Daoy (cell line): ENCODE measurements around the gene TRIP10. TPM values are rescaled to one million over a fixed set of nuclear protein-coding genes. Genes with fewer than 3 reads are reported as not detected.
A peak's percentile ranks its signal among the peaks of the same experiment; 100 is the strongest.
"Not testable (repeated sequence)": the region's sequence is repeated elsewhere in the genome, so short reads cannot be mapped to it uniquely, and the experiment has no call there.

Experiments
- DNase-seq: peaks from one replicate; pipeline ENCODE4 v3.0.0-alpha.2; 2015; ENCODE audit warnings: low read depth
- total RNA-seq: library from RNA; depleted of rRNA; stranded (reverse); fragments of >200 nt; shearing (Covaris generic); gene quantifications from 2 replicates; pipeline ENCODE4 v1.2.3, GENCODE V29; 2014

TRIP10 gene
- total RNA-seq, 1 experiment from 2014 or later, result 39.6 TPM

DNA sequence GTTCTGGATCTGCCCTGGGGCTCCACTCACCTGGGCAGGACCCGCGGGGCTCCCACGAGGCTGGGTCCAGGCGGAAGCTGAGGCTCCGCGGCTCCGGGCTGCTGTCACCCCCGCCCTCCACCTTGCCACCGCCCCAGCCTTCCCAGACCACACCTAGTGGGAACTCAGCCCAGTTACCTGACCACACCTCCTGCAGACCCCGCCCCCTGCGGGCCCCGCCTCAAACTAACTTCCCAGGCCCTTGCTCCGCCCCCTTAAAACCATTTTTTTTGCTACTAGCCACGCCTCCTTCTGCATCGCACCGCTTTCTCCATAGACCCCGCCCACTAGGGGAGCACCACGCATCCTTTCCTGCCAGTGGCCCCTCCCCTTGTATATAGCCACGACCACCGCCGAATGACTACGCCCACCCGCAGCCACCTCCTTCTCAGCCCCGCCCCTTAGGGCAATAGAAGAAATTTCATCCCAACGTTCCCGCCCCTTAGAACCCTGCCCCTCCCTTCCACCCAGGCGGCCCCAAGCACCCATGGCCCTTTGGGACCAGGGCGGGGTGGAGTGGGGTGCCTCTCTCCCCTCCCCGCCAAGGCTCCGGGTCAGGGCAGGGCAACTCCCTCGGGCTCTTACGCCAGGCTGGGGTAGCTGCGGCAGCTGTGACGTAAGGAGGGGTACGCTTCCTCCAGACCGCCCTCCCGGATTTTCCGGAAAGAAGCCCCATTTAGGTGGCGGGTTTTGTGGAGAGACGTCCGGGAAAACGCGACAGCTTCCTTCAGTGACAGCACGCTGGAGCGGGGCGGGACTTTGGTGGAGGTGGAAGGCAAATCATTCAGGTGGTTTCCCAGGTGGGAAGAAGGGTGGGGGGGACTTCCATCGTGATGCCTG, 28.1 kb downstream of the TRIP10 start, which contains the start of gene SH2D3A:
Gene SH2D3A, minus strand, starts transcription at position 79 of the 879 bp plus-strand sequence. CDS start 3,687 bp downstream, outside the sequence.
- DNase-seq, result peak; percentile 75

DNA sequence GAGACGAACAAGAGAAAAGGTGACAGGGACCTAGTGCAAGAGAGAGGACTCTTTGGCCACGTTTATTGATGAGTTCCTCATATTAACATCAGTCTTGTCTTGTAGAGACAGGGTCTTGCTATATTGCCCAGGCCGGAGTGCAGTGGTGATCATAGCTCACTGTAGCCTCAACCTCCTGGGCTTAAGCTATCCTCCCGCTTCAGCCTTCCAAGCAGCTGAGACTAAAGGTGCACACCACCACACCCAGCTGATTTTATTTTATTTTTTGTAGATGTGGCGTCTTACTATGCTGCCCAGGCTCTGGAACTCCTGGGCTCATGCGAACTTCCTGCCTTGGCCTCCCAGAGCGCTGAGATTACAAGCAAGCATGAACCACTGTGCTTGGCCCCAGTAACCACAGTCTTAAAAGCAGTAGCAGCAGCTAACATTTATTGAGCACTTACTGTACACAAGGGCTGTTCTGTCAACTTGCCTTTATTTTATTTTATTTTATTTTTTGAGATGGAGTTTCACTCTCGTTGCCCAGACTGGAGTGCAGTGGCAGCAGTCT, 28.8 kb downstream of the TRIP10 start:
- DNase-seq, result no peak

DNA sequence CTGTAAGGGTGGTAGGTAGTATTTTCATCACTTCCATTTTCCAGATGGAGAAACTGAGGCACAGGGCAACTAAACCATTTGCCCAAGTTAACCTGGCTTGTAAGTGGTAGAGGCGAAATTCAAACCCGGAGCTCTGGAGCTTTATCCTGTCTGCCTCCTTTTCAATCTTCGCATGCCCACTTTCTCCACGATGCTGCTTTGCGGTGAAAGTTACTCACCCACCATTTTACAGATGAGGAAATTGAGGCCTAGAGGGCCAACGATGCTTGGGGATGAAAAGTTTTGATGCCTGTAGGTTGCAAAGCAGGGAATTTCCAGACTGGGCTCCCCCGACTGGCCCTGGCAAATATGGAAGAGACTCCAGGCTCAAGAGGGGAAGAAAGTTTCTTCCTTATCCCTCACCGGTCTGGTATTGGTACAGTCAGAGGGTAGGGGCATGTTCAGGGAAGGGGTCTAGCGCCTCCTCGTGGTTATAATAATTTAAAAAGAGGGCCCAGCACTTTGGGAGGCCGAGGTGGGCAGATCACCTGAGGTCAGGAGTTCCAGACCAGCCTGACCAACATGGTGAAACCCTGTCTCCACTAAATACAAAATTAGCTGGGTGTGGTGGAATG, 29.6 kb downstream of the TRIP10 start:
- peak; percentile 30 for DNase-seq

DNA sequence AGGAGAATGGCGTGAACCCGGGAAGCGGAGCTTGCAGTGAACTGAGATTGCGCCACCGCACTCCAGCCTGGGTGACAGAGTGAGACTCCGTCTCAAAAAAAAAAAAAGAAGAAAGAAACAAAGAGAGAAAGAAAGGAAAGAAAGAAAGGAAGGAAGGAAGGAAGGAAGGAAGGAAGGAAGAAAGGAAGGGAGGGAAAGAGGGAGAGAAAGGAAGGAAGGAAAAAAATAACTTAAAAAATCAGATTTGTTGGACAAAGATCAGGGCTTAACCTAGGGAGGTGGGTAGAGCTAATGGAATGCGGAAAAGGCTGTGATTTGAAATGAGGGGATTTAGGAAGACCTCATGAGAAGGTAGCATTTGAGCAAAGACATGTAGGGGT, 32.2 kb downstream of the TRIP10 start:
- DNase-seq, result not testable (repeated sequence)

DNA sequence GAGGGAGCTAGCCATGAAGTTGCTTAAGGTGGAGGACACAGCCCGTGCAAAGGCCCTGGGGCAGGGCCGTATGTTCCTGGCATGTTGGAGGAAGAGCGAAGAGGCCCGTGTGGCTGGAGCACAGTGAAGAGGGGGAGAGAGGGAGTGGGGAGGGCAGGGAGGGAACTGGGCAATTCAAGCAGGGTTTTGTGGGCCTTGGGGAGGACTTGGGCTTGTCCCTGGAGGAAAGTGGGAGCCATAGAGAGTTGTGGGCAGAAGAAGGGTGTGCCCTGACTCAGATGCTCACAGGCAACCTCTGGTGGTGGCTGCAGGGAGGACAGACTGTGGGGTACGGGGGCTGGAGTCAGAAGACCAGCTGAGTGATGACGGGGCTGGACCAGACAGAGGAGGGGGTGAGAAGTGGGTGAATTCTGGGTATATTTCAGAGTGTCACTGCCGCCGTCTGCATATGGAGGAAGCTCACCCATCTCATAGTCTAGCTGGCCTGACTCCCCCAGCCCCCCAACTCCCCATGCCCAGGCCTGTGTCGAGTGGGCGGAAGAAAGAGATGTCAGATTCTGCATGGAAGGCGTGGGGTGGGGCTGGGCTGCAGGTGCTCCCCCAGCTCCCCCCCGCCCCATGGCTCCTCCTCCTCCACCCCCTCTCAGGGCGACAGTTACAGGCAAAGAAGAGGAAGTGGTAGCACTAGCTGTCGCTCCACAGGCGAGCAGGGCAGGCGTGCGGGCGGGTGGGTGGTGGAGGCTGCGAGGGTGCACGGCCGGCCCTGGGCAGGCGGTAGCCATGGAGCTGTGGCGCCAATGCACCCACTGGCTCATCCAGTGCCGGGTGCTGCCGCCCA, 32.8 kb downstream of the TRIP10 start, which contains the start of gene VAV1:
Gene VAV1, plus strand, starts transcription at position 681 of the 838 bp plus-strand sequence. Its CDS starts 100 bp downstream, at position 781.
- DNase-seq, result no peak

DNA sequence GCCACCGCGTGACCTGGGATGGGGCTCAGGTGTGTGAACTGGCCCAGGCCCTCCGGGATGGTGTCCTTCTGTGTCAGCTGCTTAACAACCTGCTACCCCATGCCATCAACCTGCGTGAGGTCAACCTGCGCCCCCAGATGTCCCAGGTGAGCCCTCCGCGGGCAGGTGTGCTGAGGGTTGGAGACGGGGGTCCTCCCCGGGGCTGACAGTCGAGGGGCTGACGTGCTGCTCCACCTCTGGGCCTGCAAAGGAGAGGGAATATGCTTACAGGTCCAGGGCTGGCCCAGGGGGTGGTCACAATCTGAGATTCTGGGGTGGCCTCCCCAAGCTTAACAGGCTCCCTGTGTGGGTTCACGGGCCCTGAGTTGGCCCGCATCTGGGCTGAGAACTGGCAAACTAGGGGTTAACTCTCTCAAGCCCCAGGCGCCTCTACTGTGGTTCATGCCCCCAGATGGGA, 33.4 kb downstream of the TRIP10 start:
- no peak for DNase-seq

DNA sequence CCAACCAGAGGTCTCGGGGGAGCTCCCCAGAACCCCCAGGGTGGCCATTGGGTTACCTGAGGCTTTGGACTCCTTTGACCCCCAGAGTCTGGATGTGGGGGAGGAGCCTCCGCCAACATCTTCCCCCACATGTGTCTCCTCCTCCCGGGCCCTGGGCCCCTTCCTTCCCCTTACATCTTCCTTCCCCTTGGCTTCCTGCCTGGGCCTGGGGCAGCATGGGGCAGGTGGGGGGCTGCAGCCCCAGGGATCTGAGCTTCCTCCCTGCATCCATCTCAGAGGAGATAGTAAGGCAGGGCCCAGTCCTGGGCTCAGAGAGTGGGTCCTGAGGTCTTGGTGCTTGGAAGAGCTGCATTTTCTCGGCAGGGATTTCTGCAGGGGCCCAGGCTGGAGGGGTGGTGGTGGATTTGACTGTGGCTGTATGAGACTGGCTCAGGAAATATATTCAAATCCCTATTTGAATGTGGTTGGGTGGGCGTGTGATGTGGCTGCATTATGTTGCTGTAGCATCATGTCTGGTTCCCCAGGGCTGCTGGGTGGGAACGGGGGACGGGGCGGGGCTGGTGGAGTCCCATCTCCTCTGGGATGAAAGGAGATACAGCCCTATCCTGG, 33.9 kb downstream of the TRIP10 start:
- no peak for DNase-seq

DNA sequence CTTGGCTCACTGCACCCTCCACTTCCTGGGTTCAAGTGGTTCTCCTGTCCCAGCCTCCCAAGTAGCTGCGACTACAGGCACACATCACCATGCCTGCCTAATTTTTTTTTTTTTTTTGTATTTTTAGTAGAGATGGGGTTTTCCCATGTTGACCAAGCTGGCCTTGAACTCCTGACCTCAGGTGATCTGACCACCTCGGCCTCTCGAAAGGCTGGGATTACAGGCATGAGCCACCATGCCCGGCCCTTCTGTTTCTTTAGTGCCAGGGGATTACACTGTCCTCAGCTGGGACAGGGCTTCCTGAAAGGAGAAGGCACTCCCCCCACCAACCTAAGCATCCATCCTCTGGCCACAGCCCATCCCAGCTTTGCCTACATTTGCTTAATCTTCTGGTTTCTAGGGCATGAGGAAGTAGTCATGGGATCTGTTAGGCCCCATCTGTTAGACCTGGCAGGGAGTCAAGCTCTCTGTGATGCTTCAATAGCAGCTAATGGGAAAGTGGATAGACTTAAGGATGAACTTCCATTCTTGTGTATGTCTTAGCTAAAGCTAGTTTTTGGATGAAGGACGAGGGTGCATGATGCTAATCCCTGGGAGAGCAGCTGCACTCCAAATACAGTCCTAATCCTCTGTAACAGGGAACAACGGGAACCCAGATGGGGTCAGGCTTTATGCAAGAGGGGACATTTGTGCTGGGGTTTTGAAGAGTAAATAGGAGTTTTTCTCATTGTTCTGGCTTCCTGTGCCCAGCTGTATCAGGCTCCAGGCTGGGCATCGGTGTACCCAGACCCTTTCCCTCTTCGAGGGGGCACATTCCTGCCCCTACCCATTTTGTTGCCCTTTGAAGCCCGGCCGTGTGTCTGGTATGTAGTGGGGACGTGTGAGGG, 35.6 kb downstream of the TRIP10 start:
- DNase-seq, result peak; percentile 44

DNA sequence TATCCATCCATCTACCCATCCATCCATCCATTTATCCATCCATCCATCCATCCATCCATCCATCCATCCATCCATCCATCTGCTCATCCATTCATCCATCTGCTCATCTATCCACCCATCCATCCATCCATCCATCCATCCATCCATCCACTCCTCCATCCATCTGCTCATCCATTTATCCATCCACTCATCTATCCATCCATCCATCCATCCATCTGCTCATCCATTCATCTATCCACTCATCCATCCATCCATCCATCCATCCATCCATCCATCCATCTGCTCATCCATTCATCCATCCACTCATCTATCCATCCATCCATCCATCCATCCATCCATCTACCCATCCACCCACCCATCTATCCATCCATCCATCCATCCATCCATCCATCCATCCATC, 36.6 kb downstream of the TRIP10 start:
- not testable (repeated sequence) for DNase-seq

DNA sequence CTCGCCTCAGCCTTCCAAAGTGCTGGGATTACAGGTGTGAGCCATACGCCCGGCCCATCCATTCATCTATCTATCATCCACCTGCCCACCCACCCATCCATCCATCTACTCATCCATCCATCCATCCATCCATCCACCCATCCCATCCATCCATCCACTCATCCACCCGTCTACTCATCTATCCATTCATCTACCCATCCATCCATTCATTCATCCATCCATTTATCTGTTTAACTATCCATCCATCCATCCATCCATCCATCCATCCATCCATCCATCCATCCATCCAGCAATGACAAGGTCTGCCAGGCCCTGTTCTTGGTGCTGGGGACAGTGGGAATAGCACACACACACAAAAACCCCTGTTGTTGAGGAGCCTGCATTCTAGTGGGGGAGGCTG, 37.5 kb downstream of the TRIP10 start:
- no peak for DNase-seq

DNA sequence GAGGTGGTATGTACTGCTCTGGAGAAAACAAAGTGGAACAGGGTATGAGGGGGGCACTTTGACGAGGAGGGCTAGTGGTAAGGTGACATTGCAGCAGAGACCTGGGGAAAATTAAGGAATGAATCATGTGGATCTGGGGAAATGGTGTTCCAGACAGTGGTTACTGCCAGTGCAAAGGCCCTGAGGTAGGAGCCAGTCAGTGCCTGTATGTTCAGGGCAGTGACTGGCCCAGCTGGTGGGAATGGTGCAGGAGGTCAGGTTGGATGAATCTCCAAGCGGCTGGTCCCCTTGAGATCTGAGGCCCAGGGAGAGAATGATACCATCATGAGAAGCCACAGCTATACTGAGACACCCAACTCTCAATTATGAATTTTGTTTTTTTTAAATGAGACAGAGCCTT, 38.0 kb downstream of the TRIP10 start:
- DNase-seq, result no peak

DNA sequence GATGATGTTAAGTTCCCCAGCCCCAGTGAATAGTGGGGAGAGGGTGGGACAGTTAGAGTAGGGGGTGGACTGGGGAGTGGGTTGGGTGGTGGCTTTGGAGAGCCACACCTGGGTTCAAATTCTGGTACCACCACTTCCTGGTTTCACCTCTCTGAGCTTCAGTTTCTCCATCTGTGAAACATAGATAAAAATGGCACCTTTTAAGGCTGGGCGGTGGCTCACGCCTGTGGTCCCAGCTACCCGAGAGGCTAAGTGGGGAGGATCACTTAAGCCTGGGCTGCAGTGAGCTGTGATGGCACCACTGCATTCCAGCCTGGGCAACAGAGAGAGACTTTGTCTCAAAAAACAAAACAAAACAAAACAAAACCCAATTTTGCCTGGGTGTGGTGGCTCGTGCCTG, 38.9 kb downstream of the TRIP10 start:
- DNase-seq, result no peak

DNA sequence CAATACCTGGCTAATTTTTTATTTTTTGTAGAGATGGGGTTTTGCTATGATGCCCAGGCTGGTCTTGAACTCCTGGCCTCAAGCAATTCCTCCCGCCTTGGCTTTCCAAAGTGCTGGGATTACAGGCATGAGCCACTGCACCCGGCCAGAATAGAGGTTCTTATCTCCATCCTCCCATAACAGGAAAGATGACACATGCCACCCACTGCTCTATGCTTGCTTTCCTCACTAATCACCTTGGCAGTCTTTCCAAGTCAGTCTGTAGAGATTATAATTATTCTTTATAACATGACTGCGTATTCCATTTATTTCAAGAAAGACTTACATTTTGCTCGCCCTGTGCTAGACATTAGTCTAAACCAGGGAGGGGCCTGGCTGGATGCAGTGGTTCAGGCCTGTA, 39.7 kb downstream of the TRIP10 start:
- peak; percentile 72 for DNase-seq

DNA sequence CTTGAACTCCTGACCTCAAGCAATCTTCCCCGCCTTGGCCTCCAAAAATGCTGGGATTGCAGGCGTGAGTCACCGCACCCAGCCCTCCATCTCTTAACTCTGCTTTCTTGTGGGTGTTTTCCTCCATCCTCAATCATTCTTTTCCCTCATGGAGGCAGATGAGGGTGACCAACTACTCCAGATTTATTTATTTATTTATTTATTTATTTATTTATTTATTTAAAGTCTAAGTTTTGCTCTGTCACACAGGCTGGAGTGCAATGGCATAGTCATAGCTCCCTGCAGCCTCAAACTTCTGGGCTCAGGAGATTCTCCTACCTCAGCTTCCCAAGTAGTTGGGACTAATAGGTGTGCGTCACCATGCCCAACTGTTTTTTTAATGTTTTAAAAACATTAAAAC, 47.9 kb downstream of the TRIP10 start:
- DNase-seq, result no peak

DNA sequence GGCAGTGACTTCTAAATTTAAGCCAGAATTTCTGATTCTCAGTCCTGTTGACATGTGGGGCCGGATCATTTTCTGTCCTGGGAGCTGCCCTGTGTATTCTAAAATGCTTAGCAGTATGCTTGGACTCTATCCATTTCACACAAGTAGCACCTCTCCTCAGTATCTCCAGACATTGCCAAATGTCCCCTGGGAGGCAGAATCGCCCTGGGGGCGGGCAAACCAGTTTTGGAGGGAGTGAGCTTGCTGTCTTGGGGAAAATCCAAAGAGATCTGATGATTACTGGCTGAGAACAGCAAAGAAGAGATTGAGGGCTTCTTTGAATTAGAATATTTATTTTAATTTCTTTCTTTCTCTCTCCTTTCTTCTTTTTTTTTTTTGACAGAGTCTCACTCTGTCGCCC, 49.4 kb downstream of the TRIP10 start:
- DNase-seq, result no peak

DNA sequence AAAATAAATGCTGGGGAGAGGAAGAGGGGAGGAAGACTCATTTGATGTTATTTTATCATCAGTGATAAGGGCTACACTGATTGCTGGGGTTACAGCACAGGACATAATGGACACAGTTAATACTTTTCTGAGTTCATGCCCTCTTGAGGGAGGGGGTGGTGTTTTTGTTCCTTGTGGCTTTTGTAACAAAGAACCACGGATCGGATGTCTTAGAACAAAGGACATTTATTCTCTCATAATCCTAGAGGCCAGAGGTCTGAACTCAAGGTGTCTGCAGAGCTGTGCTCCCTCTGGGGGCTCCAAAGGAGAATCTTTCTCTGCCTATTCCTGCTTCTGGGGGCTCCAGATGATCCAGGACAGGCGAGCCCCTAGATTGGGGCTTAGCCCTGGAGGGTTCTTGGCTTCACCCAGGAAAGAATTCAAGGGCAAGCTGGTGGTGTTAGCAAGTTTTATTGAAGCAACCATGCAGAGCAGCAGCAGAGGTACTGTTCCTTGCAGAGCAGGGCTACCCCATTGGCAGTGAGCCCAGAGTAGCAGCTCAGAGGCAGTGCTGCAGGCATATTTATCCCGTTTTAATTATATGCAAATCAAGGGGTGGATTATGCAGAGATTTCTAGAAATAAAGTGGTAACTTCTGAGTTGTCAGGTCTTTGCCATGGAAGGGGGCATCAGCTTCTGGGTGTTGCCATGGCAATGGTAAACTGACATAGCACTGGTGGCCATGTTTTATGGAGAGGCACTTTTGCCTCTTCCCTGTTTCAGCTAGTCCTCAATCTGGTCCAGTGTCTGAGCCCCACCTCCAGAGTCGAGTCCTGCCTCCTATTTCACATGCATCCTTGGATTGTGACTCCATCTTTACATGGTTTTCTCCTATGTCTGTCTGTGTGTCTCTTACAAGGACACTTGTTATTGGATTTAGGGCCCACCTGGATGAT, 51.0 kb downstream of the TRIP10 start:
- DNase-seq, result no peak

DNA sequence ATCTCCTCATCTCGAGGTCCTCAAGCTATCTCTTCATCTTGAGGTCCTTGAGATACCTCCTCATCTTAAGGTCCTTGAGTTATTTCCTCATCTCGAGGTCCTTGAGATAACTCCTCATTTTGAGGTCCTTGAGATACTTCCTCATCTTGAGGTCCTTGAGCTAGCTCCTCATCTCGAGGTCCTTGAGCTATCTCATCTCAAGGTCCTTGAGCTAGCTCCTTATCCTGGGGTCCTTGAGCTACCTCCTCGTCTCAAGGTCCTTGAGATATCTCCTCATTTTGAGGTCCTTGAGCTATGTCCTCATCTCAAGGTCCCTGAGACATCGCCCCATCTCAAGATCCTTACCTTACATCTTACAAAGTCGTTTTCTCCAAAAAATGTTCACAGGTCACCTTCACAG, 51.8 kb downstream of the TRIP10 start:
- DNase-seq, result no peak

DNA sequence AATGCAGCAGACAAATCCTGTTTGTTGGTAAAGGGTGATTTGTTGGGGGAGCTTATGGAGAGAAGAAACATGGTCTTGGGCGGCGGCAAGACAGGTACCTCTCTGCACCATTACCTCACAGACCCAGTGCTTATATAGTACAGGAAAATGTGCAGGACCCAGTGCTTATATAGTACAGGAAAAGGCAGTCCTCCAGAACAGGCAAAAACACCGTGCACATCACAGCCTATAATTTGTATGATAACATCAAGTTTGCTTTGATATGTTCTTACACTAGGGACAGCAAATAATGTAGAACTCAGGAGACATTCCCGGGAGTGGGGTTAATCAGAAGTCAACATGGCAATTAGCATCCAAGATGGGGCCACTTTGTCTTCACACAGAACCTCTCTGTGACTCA, 53.9 kb downstream of the TRIP10 start:
- no peak for DNase-seq

DNA sequence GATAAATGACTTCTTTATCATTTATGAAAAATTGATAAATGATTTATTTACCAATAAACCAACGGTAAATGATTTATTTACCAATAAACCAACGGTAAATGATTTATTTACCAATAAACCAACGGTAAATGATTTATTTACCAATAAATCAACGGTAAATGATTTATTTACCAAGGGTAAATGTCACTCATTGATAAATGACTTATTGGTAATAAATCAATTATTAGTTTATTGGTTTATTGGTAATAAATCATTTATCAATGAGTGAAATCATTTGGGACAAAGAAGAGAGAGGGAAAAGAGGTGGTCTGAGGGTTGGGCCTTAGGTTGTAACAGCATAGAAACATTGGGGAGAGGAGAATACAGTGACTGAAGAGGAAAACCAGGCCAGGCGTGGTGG, 54.5 kb downstream of the TRIP10 start:
- DNase-seq, result no peak
